ENCODE results near the gene COL4A3. TPM values are rescaled to one million over a fixed set of nuclear protein-coding genes. Genes with fewer than 3 reads are reported as not detected.

The COL4A3 gene
- polyA plus RNA-seq, 3 donors = 0.24 to 0.78 (median 0.56) TPM

GRCh38 chr2:227248876-227249275, 84.5 kb downstream of the COL4A3 start:
- no peak overlapping the region for H3K27ac ChIP-seq (ENCODE audit: low read depth, low read length)
- WGBS, 3 donors = 91% methylated on average over 2 of the region's 2 CpGs

- no peak overlapping the region for H3K27ac ChIP-seq (ENCODE audit: low read depth, low read length)
- 53 to 68% (median 54%) methylated on average over 2 of the region's 2 CpGs for WGBS, 3 donors
Measured at GRCh38 chr2:227252831-227253230, 88.4 kb downstream of the COL4A3 start.

- H3K27ac ChIP-seq (ENCODE audit: low read depth, low read length) = no peak overlapping the region
Measured at GRCh38 chr2:227256605-227257004, 92.2 kb downstream of the COL4A3 start.

GRCh38 chr2:227257820-227258219, 93.4 kb downstream of the COL4A3 start:
- 89 to 94% (median 93%) methylated on average over 5 of the region's 5 CpGs for WGBS, 3 donors
- no peak overlapping the region for H3K27ac ChIP-seq (ENCODE audit: low read depth, low read length)

- 88 to 92% (median 92%) methylated on average over 5 of the region's 5 CpGs for WGBS, 3 donors
- H3K27ac ChIP-seq (ENCODE audit: low read depth, low read length) = no peak overlapping the region
Measured at GRCh38 chr2:227260041-227260440, 95.6 kb downstream of the COL4A3 start.

- H3K27ac ChIP-seq (ENCODE audit: low read depth, low read length) = no peak overlapping the region
- WGBS, 3 donors = 63 to 85% (median 80%) methylated on average over 10 of the region's 10 CpGs
Measured at GRCh38 chr2:227267410-227268115, 103.1 kb downstream of the COL4A3 start.

GRCh38 chr2:227280895-227281294, 116.5 kb downstream of the COL4A3 start:
- H3K27ac ChIP-seq (ENCODE audit: low read depth, low read length) = no peak overlapping the region

- no peak overlapping the region for H3K27ac ChIP-seq (ENCODE audit: low read depth, low read length)
- 86 to 93% (median 92%) methylated on average over 6 of the region's 6 CpGs for WGBS, 3 donors
Measured at GRCh38 chr2:227285741-227286236, 121.4 kb downstream of the COL4A3 start.

- H3K27ac ChIP-seq (ENCODE audit: low read depth, low read length) = no peak overlapping the region
- 88 to 94% (median 88%) methylated on average over 5 of the region's 5 CpGs for WGBS, 3 donors
Measured at GRCh38 chr2:227287771-227288170, 123.3 kb downstream of the COL4A3 start.

GRCh38 chr2:227292314-227292713, 127.9 kb downstream of the COL4A3 start:
- H3K27ac ChIP-seq (ENCODE audit: low read depth, low read length) = no peak overlapping the region
- WGBS, 3 donors = 79 to 86% (median 82%) methylated on average over 3 of the region's 3 CpGs

GRCh38 chr2:227293531-227293930, 129.1 kb downstream of the COL4A3 start:
- WGBS, 3 donors = 33 to 72% (median 62%) methylated on average over 4 of the region's 4 CpGs
- H3K27ac ChIP-seq (ENCODE audit: low read depth, low read length) = no peak overlapping the region

GRCh38 chr2:227295806-227296205, 131.4 kb downstream of the COL4A3 start:
- H3K27ac ChIP-seq (ENCODE audit: low read depth, low read length) = no peak overlapping the region
- 73 to 96% (median 94%) methylated on average over 4 of the region's 4 CpGs for WGBS, 3 donors

- 66 to 89% (median 82%) methylated on average over 3 of the region's 3 CpGs for WGBS, 3 donors
- H3K27ac ChIP-seq (ENCODE audit: low read depth, low read length) = no peak overlapping the region
Measured at GRCh38 chr2:227296671-227297405, 132.4 kb downstream of the COL4A3 start.

GRCh38 chr2:227301523-227301922, 137.1 kb downstream of the COL4A3 start:
- no peak overlapping the region for H3K27ac ChIP-seq (ENCODE audit: low read depth, low read length)
- 74 to 88% (median 77%) methylated on average over 1 of the region's 1 CpG for WGBS, 3 donors

- WGBS, 3 donors = 85 to 95% (median 91%) methylated on average over 4 of the region's 4 CpGs
- H3K27ac ChIP-seq (ENCODE audit: low read depth, low read length) = no peak overlapping the region
Measured at GRCh38 chr2:227308784-227309183, 144.4 kb downstream of the COL4A3 start.

GRCh38 chr2:227310756-227311110, 146.3 kb downstream of the COL4A3 start:
- 84 to 92% (median 90%) methylated on average over 4 of the region's 4 CpGs for WGBS, 3 donors
- H3K27ac ChIP-seq (ENCODE audit: low read depth, low read length) = no peak overlapping the region

- 95 to 97% (median 96%) methylated on average over 5 of the region's 5 CpGs for WGBS, 3 donors
- no peak overlapping the region for H3K27ac ChIP-seq (ENCODE audit: low read depth, low read length)
Measured at GRCh38 chr2:227311861-227312506, 147.6 kb downstream of the COL4A3 start.

GRCh38 chr2:227312579-227312978, 148.2 kb downstream of the COL4A3 start:
- no peak overlapping the region for H3K27ac ChIP-seq (ENCODE audit: low read depth, low read length)
- WGBS, 3 donors = 44 to 71% (median 48%) methylated on average over 2 of the region's 2 CpGs

- 89 to 97% (median 89%) methylated on average over 1 of the region's 1 CpG for WGBS, 3 donors
- no peak overlapping the region for H3K27ac ChIP-seq (ENCODE audit: low read depth, low read length)
Measured at GRCh38 chr2:227313310-227313709, 148.9 kb downstream of the COL4A3 start.

All from adipose tissue (tissue), 3 donors.